ENCODE measurements around the gene ADAMTS7.
"Not testable (repeated sequence)": the region's sequence is repeated elsewhere in the genome, so short reads cannot be mapped to it uniquely, and the experiment has no call there.

Gene ADAMTS7

DNA sequence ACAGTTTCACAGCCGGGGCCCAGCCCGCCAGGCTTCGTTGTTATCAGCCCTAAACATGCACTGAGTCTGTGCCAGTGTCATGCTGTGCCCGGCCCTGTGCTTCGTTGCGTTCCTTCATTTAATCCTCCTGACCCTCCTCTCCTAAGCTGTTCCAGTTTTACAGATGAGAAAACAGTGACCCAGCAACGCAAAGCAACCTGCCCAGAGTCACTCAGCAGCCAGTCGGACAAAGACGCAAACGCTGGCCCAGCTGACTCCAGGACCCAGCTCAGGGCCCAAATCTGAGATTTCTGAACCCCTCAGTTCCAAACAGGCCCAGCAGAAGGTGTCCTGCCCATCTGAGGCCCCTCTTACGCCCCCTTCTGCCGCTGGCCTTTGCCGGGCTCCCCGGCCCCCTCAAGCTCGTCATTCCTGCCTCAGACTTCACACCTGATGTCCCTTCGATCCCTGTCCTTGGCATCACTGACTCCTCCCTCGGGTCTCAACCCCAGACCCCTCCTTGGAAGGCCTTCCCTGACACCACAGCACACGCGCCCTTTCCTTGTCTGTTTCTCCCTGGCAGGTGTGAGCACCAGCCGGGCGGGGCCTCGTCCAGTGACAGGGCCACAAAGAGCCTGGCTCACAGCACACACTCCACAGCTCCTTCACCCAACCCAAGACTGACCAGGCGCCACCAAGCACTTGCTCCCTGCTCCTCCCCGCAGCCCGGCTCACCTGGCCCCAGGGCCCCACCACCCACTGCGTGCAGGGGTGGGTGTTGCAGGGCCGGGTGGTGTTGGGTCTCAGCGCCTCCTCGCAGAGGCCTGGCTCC is 48.1 kb downstream of the ADAMTS7 start:
- no peak for DNase-seq

DNA sequence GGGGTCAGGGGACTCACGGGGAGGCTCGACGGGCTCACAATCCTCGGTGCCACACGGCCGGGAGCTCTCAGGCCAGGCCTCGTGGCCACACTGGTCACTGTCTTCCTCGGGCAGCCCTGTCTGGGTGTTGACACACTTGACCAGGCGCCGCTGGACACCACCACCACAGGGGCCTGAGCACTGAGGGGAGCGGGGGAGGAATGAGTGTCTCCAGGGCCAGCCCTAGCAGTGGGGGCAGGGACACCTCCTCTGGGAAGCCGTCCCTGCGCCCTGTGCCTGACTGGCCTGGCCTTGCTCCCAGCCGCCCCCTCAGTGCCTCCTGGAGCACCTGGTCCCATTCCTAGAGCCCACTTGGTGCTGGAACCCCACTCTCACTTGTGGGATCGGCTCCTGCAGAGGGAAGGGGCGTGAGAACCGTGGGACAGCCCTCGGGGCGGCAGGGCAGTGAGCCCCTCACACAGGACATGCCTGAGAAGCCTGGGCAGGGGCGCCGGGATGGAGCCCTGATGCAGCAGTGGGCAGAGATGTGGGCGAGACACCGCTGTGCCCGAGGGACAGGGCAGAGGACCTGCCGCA is 48.8 kb downstream of the ADAMTS7 start:
- not testable (repeated sequence) for DNase-seq

DNA sequence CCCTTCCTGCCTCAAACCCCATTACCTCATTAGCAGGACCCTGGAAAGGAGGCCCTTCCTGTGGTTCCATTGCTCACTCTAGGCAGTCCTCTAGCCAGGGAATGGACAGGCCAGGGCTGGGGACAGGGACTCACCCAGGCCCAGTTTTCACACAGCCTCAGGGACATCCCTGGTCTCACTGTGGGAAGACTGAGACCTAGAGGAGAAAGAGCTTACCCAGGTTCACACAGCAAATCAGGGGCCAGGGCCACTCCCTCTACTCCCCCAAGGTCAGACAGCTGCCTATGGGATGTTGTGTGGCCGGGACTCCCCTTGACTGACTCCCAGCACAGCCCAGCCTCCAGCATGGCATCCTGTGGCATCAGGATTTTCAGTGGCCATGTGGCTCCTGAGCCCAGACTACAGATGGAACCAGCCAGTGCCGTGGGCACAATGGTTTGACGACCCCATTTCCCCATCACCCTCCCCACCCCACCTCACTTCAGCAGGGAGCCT is 49.3 kb downstream of the ADAMTS7 start:
- DNase-seq, result no peak

DNA sequence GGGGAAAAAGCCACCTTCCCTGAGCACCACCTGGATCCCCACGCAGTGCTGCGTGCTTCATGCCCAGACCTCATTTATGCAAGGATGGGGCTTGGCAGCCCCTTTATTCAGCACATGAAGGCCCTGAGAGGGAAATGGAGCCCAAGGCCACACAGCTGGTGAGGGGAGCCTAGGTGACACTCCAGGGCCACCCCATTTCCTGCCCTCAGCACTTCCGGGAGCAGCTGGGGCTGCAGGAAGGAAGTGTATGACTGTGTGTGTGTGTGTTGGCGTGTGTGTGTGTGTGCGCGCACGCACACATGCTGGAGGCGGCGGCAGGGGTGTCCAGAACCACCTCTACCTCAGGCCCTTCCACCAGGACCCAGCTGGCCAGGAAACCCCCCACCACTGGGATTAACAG is 49.8 kb downstream of the ADAMTS7 start:
- peak; percentile 65 for DNase-seq

DNA sequence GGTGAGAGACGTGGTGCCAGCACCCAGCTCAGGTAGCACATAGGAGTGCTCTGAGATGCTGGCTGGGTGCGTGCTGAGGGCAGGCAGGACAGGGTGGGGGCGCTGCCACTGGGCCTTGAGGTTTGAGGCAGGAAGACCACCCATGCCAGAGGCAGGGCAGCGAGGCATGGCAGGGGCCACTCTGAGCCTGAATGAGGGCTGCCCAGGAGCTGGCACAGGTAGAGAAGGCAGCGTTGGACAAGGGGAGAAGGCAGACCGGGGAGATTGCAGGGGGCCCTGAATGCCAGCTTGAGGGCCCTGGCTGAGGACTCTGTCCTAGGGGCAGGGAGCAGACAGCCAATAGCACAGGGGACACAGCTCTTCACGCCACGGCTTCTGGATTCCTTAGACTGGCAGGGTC is 50.2 kb downstream of the ADAMTS7 start:
- DNase-seq, result no peak

DNA sequence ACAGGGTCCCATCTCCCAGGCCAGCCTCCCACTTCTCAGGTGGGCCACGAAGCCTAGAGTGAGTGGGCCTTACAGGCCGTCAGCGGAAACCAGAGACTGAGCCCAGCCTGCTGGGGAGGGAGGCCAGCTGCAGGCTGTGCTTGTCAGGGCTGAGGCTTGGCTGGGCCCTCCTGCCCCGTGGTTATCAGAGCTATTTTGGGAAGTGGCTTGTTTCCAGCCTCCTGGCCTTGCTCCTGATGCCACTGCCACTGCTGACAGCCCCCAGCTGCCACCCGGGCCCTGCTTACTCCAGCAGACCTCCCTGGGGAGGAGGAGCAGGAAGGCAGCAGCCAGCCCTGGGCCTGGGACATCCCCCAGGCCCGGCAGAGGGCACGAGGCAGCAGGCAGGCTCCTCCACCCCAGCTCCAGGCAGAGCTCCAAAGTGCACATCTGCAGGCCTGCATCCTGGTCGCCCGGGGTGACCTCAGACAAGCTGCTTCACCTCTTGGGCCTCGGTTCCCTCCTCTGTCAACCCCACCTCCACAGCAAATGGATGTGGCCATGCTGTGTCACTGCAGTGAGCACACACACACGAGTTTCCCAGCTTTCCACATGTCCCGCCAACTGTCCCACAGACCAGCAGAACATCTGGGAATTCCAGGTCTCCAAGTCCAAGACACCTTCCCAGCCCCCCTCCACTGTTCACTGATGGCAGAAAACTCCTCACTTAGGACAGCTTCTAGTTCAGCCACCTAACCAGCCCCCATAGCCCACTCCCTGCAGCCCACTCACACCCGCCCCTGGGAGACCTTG is 51.0 kb downstream of the ADAMTS7 start:
- not testable (repeated sequence) for DNase-seq

DNA sequence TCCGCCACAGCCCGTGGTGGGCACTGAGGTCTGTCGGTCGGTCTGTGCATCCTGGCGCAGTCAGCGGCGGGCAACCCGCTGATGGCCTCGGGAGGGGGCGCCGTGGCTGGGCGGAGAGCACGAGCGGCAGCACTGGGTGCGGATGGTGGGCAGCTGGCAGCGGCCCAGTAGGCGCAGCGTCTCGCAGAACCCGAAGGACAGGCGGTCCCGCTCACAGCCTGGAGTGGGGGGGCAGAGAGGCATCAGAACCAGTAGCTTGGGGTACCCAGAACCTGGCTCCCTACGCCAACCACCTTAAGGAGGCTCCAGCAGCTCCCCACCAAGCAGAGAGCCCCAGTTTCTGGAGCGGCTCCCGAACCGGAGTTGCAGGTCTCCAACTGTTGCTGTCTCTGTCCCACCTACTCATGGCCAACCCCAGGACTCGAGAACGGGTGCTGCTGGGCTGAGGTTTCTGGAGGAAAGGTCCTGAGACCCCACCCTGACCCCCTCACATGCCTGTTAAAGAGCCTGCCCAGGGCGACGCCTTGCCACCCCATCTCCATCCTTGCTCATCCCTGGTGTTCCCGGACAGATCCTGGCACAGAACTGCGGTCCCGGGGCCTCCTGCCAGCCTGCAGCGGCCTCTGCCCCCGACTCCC is 51.8 kb downstream of the ADAMTS7 start:
- DNase-seq, result not testable (repeated sequence)

DNA sequence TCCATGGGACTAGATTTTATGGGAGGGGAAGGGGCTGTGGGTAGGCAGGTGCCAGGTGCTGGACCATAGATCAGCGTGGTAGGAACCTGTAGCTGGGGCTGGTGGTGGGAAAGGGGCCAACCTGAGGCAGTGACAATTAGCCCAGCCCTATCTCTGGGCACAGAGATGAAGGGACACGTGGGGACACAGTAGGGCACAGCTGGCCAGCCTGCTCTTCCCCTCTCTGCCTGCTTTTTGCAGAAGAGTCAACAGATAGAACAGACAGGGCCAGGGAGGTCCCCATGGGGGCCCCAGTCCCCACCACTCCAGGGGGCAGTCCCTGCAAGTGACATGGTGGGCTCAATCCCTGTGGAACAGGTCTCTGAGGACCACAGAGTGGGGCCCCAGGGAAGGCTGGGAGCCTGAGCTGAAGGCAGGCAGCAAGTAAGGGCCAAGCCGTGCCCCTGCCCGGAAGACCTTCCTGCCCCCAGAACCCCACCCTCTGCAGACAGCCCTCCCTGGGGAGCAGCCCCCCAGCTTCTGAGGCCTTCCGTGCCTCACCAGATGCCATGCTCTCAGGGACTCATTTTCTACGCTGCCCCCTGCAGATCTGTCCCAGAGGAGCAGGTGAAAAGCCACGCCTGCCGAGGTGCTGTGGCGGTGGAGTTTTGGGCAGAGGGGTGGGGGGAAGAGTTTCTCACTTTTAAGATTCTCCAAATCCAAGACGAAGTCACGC is 52.6 kb downstream of the ADAMTS7 start:
- not testable (repeated sequence) for DNase-seq

DNA sequence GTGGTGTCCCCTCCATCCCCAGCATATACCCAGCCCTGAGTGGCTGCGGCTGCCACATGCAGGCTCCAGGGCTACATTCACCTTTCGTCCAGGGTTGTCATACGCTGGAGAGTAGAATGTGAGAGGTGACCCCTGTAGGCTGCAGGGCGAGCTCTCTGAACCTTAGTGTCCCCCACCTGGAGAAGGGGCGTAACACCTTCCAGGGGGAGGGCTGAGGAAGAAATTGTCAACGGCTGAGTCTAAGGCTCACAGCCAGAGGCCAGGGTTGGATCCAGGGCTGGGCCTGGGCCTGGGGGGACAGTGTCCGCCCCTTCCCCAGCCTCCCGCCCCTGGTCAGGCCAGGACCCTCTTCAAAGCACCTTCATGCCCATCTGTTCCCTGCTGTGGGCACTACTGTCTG is 53.2 kb downstream of the ADAMTS7 start:
- not testable (repeated sequence) for DNase-seq

DNA sequence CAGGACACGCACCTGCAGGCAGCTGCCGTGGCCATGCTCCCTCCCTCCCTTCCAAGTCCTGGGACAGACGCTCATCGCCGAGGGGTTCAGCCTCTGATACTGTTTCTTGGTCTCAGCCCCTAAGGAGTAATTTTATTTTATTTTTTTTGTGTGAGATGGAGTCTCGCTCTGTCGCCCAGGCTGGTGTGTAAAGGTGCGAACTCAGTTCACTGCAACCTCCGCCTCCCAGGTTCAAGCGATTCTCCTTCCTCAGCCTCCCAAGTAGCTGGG is 53.7 kb downstream of the ADAMTS7 start:
- DNase-seq, result no peak

DNA sequence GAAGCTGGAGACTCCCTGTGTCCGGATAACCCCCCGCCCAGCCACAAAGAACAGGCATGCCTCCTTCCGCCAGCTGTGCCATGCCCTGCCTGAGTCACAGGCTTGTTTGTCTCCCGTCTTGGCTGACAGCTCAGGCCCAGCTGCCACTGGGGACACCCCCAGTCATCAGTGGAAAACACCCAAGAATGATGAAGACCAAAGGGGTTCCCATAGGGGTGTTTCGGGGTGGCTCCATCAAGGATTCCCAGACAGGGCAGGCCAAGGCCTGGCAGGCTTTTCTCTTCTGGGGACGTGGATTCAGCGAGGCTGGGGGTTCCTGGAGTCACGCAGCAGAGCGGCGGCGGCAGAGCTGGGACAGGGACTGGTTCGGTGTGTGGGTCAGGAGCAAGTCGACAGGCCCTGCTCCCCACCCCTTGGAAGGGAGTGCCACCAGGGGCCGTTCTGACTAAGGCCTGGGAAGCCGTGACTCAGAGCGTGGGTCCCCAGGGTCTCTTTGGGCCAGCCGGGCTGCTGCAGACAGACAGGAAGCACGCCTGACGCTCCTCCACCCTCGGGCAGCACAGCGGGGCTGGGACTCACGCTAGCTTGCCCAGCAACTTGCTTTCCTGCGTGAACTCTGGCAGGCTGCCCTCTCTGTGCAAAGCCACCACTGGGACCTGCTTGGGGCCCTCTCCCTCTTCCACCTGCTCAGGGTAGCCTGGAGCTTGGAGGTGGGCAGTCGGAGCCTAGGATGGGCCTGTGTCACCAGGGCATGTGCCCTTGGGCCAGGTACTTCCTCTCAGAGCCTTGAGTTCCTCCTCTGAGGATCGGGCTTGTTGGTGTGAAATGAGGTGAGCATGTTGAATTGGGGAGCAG is 54.3 kb downstream of the ADAMTS7 start:
- peak; percentile 12 for DNase-seq

DNA sequence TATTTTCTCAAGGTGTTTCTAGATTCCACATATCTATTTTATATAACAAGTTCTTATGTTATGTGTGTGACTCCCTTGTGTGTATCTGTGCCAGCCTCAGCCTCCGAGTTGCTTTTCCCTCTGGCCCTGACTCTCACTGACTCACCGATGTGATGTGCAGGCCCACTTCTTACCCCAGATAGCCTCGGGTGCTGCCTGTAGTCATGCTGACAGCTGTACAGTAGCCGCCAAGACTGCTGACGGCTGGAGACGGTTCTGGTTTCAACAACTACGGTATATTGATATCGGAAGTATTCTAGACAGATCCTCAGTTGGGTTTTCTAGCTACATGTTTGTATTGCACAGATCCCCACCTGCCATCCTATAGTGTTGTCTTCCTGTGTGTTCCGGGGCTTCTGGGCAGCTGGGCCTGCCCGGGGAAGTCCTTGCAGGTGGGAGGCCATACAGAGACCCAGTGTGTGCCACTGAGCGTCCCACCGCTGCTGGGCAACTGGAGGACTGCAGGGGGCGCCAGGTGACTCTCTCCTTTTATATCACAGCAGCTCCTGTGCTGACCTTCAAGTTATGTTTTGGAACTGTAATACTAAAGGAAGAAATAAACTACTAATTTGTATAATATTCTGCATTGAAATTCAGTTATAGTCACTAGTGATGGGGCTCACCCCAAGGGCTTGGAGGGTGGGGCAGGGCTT is 55.2 kb downstream of the ADAMTS7 start:
- DNase-seq, result not testable (repeated sequence)

DNA sequence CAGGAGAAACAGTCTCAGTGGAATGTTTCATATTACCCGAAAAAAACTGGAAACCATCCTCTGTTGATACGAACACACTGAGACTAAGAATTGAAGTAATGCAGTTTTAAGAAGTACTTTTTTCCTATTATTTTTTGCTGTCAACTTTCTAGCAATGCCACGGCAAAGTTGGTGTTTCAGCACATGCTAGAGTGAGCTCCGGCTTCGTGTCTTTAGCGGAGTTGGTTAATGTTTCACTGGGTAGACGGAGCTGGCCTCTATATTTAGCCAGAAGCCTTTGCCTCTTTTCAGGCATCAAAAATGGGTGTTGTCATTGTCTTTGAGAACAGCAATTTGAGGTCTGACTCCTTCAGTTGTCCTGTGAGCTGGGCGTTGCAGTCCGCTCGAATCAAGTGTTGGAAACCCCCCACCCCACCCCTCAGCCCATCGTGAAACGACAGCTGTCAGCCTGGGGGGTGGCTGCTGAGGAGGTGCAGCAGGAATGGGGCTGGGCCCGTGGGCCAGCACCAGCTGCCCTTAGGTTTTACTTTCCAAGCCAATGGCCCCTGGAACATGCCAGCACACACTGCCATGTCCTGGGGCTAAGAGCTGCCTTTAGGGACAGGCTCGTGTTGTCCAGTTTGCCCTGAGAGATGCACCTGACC is 56.5 kb downstream of the ADAMTS7 start:
- DNase-seq, result not testable (repeated sequence)

DNA sequence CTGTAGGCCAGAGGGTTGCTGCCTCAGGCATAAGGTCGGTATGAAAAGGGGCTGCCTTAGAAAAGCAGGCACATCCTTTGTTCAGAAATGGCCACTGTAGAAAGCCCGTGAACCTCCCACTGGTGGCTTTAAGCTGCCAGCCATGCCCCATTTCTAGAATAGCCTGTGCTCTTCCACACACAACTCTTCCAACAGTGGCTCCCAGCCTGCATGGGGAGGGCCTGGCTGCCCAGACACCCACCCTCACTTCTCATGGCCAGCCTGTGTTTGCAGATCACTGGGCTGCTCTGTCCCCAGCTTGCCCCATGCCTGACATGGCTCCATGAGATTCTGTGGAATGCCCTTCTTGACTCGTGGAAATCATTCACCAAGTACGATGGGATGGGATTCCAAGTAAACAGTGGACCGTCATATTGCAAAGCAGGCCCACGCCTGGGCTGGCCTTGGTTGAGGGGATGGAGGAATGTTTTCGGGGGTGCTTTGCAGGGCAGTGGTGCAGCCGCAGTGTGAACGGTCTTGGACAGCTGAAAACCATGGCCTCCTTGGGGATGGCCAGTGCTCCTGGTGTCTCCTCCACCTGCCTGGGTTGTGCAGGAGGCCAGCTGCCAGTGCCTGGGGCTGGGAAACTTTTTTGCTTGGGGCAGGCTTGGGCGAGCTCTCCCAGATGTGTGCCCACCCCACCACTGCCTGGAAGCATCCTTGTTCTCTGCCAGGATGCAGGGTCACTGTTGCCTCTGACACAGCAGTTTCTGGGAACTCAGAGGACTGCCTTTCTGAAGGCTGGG is 57.3 kb downstream of the ADAMTS7 start:
- DNase-seq, result not testable (repeated sequence)

DNA sequence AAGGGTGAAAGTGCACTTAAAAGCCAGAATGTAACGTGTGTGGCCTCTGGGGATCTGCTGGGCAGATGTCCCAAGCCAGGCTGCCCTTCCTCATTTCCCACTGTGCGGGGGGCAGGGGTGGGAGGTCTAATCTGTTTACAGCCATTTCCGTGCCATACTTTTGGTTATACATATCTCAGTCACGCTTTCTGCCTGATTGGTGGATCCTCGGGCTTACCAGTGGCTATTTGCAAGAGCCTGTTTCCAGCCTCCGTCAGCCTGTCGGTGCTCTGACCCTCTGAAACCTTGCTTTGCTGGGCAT is 58.0 kb downstream of the ADAMTS7 start:
- DNase-seq, result not testable (repeated sequence)

DNA sequence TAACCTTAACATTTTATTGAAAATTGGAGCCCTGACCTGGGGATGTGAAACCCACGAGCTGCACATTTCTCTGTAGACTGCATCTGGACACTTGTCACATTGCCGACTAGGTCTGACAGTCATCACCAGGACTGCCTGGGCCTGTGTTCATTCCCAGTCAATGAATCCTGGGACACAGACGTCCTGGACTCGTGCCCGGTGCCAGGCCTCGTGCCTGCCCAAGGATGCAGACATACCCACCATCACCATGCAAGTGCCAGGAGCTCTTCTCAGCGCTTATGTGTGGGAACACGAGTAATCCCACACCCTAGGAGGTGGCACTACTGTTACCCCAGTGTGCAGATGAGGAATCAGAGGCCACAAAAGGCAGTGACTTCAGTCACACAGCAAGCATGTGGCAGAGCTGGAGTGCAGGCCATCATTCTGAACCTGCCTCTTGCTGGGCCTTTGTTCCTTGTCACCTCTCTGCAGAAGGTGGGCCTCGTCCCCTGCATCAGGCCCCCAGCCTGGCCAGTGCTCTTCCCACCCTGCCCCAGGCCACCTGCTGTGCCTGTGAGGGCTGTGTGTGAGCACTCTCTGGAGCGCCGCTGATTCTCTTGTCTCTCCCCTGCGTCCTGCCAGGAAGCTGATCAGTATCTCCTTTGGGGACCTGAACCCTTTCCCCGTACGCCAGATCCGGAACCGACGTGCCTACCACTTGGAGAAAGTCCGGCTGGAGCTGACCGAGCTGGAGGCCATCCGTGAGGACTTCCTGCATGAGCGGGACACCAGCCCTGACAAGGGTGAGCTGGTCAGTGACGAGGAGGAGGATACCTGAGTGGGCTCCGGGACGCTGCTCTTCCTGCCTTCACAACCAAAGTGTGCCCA is 58.5 kb downstream of the ADAMTS7 start:
- no peak for DNase-seq

DNA sequence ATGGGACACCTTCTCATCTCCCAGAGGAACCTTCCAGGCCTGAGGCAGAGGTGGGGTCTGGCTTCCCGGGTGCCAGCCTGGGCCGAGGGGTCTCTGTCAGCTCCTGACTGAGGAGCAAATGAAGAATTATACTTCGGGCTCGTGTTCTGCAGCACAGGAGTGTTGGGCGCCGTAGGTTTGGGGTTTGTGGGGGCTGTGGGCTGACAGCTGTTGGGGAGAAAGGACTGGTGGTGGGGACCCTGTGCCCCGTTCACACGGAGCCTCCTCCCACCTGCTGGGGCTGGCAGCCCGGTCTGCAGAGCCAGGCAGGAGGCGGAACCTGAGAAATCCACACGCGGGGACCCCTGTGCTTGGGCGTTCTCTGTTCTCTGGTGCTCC is 59.7 kb downstream of the ADAMTS7 start:
- no peak for DNase-seq

DNA sequence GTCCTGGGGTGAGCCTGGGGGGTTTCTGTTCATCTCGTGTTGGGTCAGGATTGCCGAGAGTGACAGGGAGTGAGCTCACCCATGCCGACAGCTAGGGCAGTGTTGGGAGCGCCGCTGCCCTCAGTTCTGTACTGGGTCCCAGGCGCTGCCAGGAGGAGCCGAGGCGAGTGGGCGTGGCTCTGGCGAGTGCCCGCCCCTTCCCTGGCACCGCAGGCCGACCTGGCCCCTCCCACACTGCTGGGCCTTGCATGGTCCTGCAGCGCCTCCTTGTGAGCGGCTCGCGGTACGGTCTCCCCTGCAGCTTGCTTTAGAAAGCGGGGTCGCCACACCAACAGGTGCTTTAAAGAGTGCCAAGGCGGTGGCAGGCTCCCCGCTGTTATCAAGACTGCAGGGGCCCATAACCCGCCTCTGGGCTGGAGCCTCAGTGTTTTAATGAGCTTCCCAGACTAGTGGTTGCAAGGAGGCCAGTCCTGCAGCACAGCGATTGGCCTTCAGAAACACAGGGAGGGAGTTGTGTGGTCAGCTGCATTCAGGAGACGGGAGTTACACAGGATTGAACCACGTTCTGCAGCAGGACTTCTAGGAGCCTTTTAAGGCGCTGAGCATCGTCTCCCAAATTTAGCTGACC is 60.2 kb downstream of the ADAMTS7 start:
- DNase-seq, result peak; percentile 86
